ENCODE results near the gene CCDC9B.

Gene CCDC9B

DNA sequence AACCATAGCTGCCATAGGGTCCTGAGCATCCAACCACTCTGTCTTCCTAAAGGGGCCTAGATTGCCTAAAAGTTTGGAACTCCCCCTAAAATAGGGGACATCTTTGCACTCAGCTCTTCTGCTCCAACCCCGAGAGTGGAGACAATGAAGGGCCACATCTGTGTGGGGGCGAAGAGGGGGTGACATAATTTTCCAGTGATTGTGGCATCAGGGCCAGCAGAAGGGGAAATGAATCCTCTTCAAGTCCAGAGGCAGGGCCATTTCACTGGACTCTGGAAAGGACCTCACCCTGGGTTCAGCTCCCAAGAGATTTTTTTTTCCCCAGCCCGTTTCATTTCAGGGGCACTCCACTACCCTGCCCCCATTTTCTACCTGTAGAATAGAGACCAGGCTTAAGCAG, 53.2 kb downstream of the CCDC9B start:
- TF ChIP-seq, protein P1, sequence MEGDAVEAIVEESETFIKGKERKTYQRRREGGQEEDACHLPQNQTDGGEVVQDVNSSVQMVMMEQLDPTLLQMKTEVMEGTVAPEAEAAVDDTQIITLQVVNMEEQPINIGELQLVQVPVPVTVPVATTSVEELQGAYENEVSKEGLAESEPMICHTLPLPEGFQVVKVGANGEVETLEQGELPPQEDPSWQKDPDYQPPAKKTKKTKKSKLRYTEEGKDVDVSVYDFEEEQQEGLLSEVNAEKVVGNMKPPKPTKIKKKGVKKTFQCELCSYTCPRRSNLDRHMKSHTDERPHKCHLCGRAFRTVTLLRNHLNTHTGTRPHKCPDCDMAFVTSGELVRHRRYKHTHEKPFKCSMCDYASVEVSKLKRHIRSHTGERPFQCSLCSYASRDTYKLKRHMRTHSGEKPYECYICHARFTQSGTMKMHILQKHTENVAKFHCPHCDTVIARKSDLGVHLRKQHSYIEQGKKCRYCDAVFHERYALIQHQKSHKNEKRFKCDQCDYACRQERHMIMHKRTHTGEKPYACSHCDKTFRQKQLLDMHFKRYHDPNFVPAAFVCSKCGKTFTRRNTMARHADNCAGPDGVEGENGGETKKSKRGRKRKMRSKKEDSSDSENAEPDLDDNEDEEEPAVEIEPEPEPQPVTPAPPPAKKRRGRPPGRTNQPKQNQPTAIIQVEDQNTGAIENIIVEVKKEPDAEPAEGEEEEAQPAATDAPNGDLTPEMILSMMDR (conservative IDR thresholded peaks at IDR 0.05; ENCODE audit: control insufficient read depth, insufficient read depth, low read depth, low read length), result no peak
- H3K4me3 ChIP-seq (ENCODE audit: control insufficient read depth, low read depth, low read length), result no peak overlapping the region
- DNase-seq (ENCODE audit: low read depth), result no peak

DNA sequence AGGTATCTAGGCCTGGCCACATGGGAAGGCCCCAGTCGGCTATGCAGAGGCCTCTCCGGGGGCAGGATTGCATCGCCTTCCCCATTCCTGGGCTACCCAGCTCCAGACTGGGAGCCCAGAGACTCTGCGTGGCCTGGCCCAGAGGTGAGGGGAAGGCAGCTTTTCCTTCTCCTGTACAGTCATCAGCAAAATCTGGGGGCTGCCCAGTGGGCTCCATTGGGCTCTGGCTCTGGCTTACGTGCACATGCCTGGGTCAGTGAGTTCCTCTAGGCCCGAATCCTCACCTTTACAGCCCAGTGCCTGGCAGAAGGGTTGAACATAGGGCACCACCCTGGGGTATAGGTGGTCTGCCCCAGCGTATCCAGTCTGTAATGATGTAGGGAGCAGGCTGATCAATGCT, 53.9 kb downstream of the CCDC9B start:
- H3K4me3 ChIP-seq (ENCODE audit: control insufficient read depth, low read depth, low read length), result no peak overlapping the region
- TF ChIP-seq, protein P1 (conservative IDR thresholded peaks at IDR 0.05; ENCODE audit: control insufficient read depth, insufficient read depth, low read depth, low read length), result no peak
- no peak for DNase-seq (ENCODE audit: low read depth)

DNA sequence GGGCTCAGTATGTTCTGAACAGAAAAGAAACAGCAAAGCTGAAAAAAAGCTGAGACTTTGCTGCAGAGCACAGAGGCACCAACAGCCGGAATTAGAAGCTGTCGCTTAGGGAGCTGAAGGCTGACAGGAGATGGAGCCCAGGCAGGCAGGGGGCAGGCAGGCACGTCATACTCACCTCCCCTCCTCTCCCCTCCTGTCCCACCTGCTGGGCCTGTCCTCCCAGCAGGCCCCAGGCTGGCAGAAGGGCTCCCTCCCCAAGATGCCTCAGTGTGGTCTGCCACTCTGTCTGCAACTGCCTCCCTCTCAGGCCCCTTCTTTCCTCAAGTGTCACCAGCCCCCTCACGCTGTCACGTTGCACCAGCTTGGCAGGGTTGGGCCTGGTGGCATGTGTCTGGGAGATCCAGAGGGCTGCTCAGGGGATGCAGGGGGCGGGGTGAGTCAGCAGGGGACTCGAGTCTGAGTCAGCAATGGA, 54.6 kb downstream of the CCDC9B start:
- no peak overlapping the region for H3K4me3 ChIP-seq (ENCODE audit: control insufficient read depth, low read depth, low read length)
- TF ChIP-seq, protein P1 (conservative IDR thresholded peaks at IDR 0.05; ENCODE audit: control insufficient read depth, insufficient read depth, low read depth, low read length), result no peak
- DNase-seq (ENCODE audit: low read depth), result no peak

DNA sequence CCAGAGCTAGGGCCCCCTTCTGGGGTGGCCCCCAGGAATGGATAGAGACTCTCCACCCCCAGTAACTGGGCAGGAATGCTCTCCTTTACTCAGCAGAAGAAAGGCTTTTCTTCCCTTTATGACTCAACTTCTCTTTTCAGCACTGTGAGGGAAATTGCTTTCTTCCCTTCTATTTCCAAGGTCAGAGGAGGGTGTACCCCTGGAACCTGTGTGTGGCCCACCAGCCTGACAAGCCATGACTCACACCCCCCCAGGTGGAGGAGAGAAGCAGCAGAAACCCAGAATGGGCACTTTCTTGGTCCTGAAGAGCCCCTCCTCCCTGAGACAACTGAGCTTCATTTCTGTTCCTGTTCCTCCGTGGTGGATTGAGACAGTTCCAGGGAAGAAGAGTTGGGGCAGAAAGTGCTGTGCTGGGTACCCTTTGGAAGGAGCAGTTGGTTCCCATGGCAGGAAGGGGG, 55.2 kb downstream of the CCDC9B start:
- TF ChIP-seq, protein P1 (conservative IDR thresholded peaks at IDR 0.05; ENCODE audit: control insufficient read depth, insufficient read depth, low read depth, low read length), result no peak
- DNase-seq (ENCODE audit: low read depth), result no peak
- H3K4me3 ChIP-seq (ENCODE audit: control insufficient read depth, low read depth, low read length), result no peak overlapping the region

DNA sequence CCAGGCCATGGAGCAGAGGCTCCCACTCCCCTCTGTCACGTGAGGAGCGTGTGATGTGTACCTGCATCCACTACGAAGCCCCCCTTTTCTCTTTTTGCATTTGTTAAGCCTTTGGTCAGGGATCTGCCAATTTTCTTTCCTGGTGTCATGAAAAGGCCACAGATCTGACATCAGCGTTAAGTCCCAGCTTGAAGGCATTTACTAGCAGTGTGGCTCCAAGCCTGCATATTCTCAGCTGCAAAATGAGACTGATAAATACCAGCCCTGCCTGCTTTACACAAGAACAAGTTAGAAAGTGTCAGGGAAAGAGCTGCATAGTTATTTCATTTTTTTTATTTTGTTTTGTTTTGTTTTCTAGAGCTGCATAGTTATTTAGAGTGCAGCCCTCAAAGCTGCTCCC, 55.6 kb downstream of the CCDC9B start:
- DNase-seq (ENCODE audit: low read depth), result no peak
- TF ChIP-seq, protein P1 (conservative IDR thresholded peaks at IDR 0.05; ENCODE audit: control insufficient read depth, insufficient read depth, low read depth, low read length), result no peak
- H3K4me3 ChIP-seq (ENCODE audit: control insufficient read depth, low read depth, low read length), result no peak overlapping the region

DNA sequence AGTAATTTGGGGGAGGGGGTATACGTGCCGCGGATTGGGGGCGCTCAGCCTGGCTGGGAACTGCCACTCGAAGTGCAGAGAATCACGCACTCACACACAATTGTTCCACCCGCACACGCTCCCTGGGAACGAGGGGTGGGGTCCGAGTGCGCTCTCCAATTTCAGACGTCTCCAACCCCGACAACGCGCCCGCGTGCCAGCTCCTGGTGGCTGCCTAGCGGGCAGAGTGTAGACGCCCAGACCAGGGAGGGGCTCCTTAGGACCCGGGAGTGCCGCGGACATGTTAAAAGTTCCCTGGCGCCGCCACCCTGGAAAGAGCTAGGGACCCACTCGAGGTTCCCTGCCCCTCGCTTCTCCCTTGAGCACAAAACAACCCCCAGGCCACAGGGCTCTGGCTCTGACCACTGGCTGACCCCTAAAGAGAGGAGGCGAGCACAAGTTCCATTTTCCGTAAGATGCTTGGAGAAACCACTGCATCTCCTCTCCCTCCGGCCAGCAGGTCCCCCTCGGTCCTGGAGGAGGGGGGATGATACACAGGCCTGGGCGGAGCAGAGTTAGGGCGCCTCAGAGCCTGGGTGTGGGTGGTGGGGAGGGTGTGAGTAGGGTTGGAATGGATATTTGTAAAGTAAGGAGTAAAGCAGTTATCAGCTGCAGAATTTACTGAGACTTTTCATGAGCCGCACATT, 57.0 kb downstream of the CCDC9B start:
- H3K4me3 ChIP-seq (ENCODE audit: control insufficient read depth, low read depth, low read length), result no peak overlapping the region
- TF ChIP-seq, protein P1 (conservative IDR thresholded peaks at IDR 0.05; ENCODE audit: control insufficient read depth, insufficient read depth, low read depth, low read length), result no peak
- no peak for DNase-seq (ENCODE audit: low read depth)

Data from fibroblast of mammary gland (primary cell).